Measurements from ENCODE around the gene POU2F1. TPM values are rescaled to one million over a fixed set of nuclear protein-coding genes. Genes with fewer than 3 reads are reported as not detected.

Gene POU2F1
- total and polyA plus RNA-seq, 11 donors: 2.4 to 13.4 (median 8.8) TPM

GRCh38 chr1:167463080-167463479 is 242.4 kb downstream of the POU2F1 start:
- TF ChIP-seq POLR2A (IDR thresholded peaks at IDR 0.05) (no peak), CTCF (IDR thresholded peaks at IDR 0.05) (no peak)
- DNase-seq: no peak
- 70 to 82% (median 74%) methylated on average over 4 of the region's 4 CpGs for WGBS, 4 donors

GRCh38 chr1:167463875-167464575 is 243.3 kb downstream of the POU2F1 start:
- ATAC-seq (no peak), DNase-seq (no peak)
- Histone ChIP-seq H3K27me3 (no peaks in the 10 kb centered on the region), H3K9me3 (no peaks in the 10 kb centered on the region), H3K4me3 (no peak overlapping the region), H3K36me3 (no peaks in the 10 kb centered on the region), H3K4me1 (peaks cover 0 to 8% (median 0%) of the 10 kb centered on the region in 12 donors), H3K27ac (no peak overlapping the region)
- whole genome bisulfite sequencing, 4 donors: 70 to 78% (median 72%) methylated on average over 6 of the region's 6 CpGs
- intact Hi-C loops (cut with DNase I): no loop called here
- no peak for TF ChIP-seq CTCF (IDR thresholded peaks at IDR 0.05)
- no peak for TF ChIP-seq POLR2A (IDR thresholded peaks at IDR 0.05)

More at GRCh38 chr1:167463080-167463479, 242.4 kb downstream of the POU2F1 start:
- no peaks in the 10 kb centered on the region for H3K9me3 ChIP-seq
- intact Hi-C loops (cut with DNase I): no loop called here
- H3K27ac ChIP-seq: no peak overlapping the region
- no peaks in the 10 kb centered on the region for H3K36me3 ChIP-seq
- no peaks in the 10 kb centered on the region for H3K27me3 ChIP-seq
- no peak overlapping the region for H3K4me3 ChIP-seq
- no peak for ATAC-seq
- H3K4me1 ChIP-seq: peaks cover 0 to 8% (median 0%) of the 10 kb centered on the region in 12 donors

GRCh38 chr1:167465018-167465417 is 244.3 kb downstream of the POU2F1 start:
- Histone ChIP-seq H3K9me3 (no peaks in the 10 kb centered on the region), H3K27me3 (no peaks in the 10 kb centered on the region), H3K36me3 (no peaks in the 10 kb centered on the region), H3K27ac (no peak overlapping the region), H3K4me1 (peaks cover 0 to 8% (median 0%) of the 10 kb centered on the region in 12 donors), H3K4me3 (no peak overlapping the region)
- no peak for TF ChIP-seq POLR2A (IDR thresholded peaks at IDR 0.05)
- no peak for TF ChIP-seq CTCF (IDR thresholded peaks at IDR 0.05)
- no peak for DNase-seq
- ATAC-seq: no peak
- intact Hi-C loops (cut with DNase I): no loop called here
- WGBS, 4 donors: 90 to 92% (median 90%) methylated on average over 2 of the region's 2 CpGs

- Histone ChIP-seq H3K4me3 (no peak overlapping the region), H3K27ac (no peak overlapping the region), H3K9me3 (no peaks in the 10 kb centered on the region), H3K27me3 (no peaks in the 10 kb centered on the region), H3K36me3 (no peaks in the 10 kb centered on the region), H3K4me1 (peaks cover 0 to 8% (median 0%) of the 10 kb centered on the region in 12 donors)
- no peak for ATAC-seq
- intact Hi-C loops (cut with DNase I): no loop called here
- 25 to 46% (median 41%) methylated on average over 1 of the region's 1 CpG for WGBS, 4 donors
- DNase-seq: no peak
- TF ChIP-seq POLR2A (IDR thresholded peaks at IDR 0.05) (no peak), CTCF (IDR thresholded peaks at IDR 0.05) (no peak)
Observed at GRCh38 chr1:167465743-167466142, 245.1 kb downstream of the POU2F1 start.
